ENCODE data around the gene H6PD. TPM values are rescaled to one million over a fixed set of nuclear protein-coding genes. Genes with fewer than 3 reads are reported as not detected.

Gene H6PD
- total RNA-seq, 1 donor from 2014 or later, result 28.9 TPM

DNA sequence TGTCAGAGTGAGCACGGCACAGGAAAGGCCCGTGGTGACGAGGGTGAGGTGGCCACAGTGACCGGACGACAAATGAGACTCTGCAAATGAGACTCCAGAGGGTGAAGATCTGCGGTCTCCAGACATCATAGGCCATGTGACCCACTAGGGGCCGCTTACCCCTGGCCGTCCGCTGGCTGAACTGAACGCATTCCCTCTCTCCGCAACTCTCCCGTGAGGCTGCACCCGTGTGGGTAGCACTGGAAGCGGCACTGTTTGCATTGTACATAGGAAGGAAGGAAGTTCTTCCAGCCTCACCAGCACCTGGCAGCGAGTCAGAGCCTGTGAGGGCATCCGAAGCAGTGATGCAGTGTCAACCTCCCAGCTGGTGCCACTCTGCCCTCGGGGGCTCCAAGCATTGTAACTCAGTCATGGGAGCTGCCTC lies 34.5 kb downstream of the H6PD start:
- intact Hi-C loops (cut with DNase I), result loop anchor here (10.0 kb wide), 1 partner anchor 306 kb away; no protein-coding TSS in a partner anchor
- DNase-seq (ENCODE audit: low spot score), result no peak

DNA sequence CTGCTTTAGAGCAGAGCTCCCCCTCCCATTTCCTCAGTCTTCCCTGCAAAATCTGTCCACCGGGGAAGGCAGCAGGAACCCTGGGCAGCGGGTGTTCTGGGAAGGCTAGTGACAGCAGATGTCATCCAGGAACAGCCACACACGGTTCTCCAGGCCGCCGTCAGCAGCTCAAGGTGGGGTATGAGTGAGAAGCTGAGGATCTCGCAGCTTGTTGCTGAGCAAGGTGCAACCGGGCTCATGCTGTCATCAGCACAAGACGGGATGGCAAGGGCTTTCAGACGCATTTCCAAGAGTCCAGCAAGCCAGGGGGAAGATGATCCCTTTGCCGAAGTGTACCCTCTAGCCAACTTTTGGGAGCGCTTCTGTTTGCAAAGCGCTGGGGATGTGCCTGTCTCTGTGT lies 35.1 kb downstream of the H6PD start:
- DNase-seq (ENCODE audit: low spot score), result no peak
- intact Hi-C loops (cut with DNase I), result loop anchor here (10.0 kb wide), 1 partner anchor 305 kb away; no protein-coding TSS in a partner anchor

DNA sequence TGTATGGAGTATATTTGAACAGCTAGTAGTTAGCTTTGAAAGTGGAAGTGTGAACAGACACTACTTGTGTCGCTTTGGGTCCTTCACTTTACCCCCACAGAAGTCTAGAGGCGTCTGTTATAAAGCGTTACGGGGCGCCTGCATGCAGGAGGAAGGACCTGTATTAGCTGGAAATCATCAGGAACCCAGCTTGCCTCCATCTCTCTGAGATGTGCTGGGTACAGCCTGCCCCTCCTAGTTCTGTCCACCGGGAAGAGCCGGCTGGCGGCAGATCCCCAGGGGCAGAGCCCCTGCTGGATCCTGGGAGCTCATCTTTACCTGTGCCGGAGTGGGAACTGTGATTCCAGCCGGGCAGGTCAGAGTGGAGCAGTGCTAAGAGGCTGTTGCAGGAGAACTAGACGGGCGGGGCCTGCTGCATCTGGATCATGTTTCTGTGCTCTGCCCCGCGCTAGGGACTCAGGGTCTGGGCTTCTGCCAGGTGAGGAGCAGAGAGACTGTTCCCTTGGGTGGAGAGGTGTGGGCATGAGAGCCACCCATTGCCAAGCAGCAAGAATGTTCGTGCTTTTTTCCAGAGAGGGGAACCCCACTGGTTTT lies 35.8 kb downstream of the H6PD start:
- intact Hi-C loops (cut with DNase I), result no loop called here
- no peak for DNase-seq (ENCODE audit: low spot score)

DNA sequence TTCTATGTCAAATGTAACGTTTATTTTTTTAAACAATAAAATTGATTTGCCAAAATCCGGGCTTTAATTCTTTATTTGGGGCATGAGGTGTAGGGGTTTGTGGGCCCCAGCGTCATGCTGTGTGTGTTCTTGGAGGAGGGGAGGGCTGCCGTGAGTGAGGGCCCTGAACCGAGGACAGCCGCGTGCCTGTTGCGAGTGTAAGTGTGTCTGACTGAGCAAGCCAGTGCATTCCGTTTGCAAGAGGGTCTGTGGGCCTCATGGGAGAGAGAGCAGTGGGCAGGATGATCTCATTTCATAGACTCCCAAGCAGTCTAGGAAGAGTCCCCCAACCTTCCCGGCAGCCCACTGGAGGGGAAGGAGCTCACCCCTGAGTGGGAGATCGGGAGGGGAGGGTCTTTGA lies 36.7 kb downstream of the H6PD start:
- no peak for DNase-seq (ENCODE audit: low spot score)
- intact Hi-C loops (cut with DNase I), result no loop called here

DNA sequence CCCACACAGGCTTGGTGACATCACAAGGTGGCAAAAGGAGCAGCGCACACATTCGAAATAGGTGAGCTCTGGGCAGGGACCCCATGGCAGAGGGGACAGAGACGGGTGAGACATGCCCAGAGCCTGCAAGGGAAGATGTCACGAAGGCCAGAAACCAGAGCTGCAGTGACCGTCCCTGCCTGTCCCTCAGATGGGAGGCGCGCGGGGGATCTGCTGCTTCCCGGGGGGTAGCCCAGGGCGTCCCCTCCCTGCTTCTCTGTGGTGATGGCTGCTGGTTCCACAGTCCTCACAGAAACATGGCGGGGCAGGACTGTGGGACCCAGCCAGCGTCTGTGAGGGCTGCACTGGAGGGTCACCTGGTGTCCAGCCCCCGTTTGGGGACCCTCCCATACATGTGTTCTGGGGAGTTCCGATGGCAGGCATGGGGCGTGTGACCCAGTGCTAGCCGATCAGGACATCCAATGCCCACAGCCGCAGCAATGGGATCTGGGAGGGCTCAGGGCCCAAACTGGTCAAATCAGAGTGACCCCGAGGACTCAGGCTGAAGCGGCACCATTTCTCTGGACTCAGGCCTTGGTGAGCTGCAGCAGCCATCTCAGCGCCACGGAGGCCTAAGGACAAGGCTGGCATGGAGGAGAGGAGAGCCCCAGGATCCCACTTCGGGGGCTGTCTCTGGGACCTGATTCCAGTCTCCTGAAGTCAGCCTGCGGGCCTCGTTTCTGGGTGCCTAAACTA lies 37.5 kb downstream of the H6PD start:
- intact Hi-C loops (cut with DNase I), result no loop called here

DNA sequence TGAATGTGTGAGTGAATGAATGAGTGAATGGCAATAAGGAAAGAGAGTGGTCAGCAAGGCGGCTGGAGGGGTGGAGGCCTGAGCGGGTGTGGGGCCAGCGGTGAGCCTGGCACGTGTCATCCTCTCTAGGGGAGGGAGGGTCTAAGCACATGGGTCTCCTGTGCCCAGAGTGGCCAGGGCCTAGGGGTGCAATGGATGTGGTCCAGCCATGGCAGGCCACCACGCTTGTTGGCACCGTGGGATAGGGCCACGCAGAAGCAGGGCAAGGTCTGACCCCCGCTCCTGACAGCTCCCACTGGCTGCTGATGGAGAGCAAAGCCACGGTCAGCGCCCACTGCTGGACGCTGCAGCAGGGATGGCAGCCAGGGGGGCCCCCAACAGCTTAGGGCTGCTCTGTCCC lies 38.6 kb downstream of the H6PD start:
- intact Hi-C loops (cut with DNase I), result no loop called here
- DNase-seq (ENCODE audit: low spot score), result no peak

More for the DNA sequence above, 37.5 kb downstream of the H6PD start:
- DNase-seq (ENCODE audit: low spot score), result no peak

DNA sequence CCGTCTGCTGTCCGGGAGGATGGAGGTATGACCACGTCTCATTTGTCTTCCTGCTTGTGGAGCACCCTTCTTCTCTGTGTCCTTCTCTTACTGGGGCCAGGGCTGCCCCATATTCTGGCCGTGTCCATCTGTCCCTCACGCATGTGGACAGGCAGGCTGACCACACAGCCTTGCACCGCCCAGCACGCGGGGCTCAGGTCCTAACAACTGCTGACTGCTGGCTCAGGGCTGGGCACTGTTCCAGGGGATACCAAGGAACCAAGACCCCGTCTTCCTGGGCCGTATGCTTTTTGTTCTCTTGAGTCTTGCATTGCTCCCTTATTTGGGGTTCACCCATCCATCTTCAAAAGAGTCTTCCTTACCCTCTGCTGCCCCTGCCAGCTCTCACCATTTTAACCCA lies 40.6 kb downstream of the H6PD start:
- intact Hi-C loops (cut with DNase I), result no loop called here

DNA sequence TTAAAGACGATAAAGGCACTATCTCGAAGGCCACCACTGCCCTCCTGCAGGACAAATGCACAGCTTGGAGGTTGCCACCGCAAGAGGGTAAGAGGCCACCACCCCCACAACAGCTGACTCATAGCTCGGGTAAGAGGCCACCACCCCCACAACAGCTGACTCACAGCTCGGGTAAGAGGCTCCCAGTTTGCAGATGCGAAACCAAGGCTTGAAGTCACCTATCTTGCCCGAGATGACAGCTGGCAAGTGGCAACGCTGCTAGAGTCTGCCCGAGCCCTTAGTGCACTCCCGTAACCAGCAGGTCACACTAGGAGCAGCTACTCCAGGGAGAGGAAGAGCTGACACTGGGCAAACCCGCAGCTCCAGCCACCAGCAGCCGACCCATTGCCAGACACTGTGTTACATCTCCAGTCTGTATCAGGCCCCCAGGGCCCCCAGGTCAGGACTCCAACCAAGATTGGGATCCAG lies 41.0 kb downstream of the H6PD start:
- no peak for DNase-seq (ENCODE audit: low spot score)
- intact Hi-C loops (cut with DNase I), result no loop called here

More for the DNA sequence above, 40.6 kb downstream of the H6PD start:
- DNase-seq (ENCODE audit: low spot score), result no peak

DNA sequence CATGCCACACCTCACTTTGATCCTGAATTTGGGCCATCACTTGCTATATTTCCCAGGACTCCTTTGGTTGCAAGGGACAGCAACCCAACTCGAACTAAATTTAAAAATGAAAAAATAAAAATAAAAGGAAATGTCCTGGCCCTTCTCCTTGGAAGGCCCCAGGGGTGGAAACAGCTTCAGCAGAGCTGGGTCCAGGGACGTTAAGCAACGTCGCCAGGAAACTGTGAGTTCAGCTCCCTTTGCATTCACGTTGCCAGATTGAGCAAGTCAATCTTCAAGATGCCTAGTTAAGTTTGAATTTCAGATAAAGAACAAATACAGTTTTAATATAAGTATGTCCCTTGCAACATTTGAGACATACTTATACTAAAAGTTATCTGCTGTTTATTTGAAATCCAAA lies 43.5 kb downstream of the H6PD start:
- intact Hi-C loops (cut with DNase I), result no loop called here
- DNase-seq (ENCODE audit: low spot score), result no peak

DNA sequence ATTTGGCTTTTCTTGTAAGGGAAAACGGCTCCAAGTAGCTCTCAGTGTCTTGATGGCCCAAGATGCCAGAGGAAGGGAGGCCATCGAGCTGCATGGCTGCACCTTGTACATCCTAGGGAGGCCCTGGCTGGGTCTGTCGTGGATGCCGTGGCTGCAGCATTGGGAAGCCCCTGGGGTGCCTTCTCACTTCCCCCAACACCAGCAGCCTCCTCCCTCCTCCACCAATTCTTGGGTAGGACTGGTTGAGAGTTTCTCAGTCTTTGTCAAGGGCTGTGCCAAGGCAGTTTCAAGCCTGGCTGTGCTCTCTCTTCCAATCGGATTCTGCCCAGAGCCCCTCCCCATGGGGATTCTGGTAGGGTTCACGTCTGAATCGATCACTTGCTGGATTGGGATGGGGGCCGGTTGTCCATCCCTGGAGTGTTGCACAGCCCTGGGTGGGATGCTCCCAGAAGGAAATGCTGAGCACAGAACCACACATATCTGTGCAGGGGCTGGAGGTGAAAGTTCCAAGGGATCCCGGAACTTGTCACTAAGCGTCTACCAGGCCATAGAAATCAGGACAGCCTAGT lies 44.1 kb downstream of the H6PD start:
- DNase-seq (ENCODE audit: low spot score), result no peak
- intact Hi-C loops (cut with DNase I), result no loop called here

DNA sequence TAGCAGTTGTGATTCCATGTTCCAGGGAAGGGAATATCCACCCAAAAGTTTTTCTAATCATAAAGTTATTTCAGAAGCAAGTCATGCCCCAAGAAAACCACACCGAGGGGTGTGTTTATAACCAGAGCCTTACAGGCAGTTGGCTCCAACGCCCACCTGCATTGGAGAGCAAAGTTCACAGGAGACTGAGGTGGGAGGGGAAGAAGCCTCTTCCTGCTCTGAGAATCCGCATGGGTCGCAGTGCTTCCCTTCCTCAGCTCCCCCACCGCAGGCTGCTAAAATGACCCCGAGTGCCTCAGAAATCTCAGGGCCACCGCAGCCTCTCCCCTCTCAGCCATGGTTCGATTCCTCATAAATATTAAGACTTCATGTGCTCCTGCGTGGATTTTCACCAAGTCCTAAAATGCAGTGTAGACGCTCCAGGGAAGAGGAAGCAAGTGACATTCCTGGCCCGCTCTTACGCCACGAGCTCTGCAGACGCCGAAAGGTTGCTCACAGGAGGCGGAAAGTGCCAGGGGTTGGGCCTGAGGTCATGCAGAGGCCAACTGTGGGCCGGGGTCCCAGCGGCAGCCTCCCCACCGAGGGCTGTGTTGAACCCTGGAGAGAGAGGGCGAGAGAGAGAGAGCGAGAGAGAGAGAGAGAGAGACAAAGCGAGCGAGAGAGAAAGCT lies 44.7 kb downstream of the H6PD start:
- intact Hi-C loops (cut with DNase I), result no loop called here
- DNase-seq (ENCODE audit: low spot score), result no peak

DNA sequence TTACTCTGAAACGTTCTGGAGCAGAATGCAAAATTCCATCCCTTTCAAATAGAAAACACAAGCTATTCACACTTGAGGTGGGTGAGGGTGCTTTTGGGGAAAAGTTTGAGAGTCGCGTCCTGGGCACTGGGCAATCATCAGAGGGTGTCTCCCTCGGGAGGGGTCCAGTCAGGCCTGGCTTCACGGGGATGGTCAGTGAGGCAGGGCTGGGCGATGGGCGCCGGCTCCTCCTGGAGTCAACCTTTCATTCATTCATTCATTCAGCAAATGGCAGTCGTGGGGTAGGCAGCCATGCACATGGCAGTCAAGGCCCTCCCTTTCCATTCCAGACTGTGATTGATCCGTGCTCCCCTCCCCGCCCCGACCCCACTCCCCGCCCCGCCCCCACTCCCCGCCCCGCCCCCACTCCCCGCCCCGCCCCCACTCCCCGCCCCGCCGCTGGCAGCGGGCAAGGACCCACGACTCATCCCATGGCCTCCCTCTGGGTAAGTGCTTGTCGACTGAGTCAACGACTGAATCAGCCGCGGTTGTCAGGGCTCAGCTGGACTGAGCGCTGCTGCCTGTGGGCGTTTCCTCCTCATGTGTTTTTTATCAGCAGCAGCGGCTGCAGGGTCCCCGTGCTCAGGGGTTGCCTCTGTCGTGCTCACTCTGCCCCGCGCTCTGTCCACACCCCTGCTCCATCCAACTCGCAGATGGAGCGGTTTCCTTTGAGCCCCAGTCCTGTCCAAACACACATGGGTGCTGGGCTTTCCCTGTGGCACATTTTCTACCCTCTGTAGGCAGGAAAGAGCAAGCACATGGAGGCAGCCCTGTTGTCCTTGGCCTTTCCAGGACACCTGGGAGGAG lies 45.7 kb downstream of the H6PD start:
- DNase-seq (ENCODE audit: low spot score), result no peak
- intact Hi-C loops (cut with DNase I), result no loop called here

DNA sequence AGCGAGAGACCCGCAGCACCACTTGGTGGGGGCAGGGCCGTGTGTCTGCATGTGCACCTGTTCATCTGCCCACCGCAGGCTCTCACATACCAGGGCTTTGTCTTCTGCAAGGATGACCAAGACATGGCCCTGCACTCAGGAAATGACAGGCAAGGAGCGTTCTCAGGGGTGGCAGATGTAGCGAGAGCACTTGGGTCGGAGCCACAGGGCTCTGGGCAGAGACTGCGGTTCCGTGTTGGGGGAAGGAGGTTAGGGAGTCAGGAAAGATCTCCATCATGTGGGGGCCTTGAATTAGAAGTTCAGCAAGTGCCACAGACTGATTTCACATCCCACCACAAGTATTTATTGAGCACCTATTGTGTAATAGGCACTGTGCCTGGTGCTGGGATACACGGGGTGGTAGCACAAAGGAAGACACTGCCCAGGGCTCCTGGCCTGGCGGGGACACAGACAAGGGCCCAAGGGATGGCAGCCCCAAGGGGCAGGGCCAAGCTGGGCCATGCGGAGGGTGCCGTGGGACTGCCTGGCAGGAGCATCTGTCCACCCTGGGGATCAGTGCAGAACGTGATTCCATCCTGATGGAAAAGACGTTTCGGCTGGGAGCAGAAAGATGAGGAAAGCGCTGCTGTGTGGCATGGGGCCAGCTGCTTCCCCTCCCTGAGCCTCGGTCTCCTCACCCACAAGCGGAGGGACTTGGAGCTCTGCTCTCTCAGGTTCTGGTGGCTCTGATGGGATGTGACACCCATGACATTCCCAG lies 46.7 kb downstream of the H6PD start:
- intact Hi-C loops (cut with DNase I), result no loop called here

DNA sequence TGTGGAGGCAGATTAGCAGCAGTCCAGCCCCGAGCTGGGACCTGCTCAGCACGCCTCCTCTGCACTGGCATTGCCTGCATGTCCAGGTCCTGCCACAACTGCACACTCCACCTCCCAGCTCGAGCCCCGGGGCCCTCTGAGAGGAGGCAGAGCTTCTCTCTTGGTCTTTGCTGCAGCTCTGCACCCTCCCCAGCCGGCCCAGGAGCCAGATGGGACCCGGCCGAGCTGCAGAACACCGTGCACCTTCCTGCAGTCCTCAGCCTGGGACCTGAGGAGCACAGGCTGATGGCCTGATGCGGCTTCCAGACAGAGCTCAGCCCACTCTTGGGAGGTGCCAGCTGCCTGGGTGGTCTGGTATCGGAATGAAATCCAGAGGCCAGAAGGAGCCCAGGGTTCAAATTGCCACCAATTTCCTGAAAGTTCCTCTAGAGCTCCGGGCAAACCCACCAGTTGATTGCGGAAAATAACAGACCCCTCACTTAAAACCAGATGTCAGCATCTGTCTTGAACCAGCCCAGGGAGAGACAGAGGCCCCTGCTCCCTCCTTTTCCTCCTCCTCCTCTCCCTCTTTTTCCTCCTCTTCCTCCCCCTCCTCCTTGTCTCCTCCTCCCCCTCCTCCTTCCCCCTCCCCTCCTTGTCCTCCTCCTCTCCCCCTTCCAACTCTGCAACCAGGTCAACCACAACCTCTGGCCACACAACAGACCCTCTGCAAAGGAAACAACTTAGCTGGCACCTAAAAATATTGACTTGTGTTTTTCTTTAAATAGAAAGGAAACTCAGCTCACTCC lies 47.5 kb downstream of the H6PD start:
- DNase-seq (ENCODE audit: low spot score), result no peak
- intact Hi-C loops (cut with DNase I), result no loop called here

More for the DNA sequence above, 46.7 kb downstream of the H6PD start:
- DNase-seq (ENCODE audit: low spot score), result no peak

DNA sequence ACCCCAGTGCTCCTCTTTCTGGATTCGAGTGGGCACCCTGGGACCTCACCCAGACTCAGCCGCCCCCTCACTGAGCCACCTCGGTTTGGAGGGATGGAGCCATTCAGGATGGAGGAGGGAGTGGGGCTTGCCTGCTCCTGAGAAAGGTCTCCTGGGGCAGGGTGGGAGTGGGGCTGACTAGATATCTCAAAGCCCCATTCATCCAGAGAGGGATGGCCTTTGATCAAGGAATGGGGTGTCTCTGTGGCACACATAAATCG lies 48.1 kb downstream of the H6PD start:
- intact Hi-C loops (cut with DNase I), result no loop called here
- no peak for DNase-seq (ENCODE audit: low spot score)

DNA sequence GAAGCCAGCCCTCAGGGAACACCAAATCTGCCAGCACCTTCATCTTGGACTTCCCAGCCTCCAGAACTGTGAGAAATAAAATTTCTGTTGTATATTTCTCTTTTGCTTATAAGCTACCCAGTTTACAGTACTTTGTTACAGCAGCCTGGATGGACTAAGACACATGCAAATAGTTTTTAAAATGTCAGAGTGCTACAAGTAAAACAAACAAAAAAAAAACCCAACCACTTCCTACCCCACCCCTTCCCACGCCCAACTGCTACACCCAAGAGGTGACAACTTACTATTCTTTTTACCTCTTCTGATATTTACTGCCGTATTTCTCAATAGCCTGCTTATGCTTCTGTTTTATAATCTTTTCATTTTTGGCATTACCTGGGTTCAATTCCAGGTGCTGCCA lies 49.5 kb downstream of the H6PD start:
- intact Hi-C loops (cut with DNase I), result no loop called here
- no peak for DNase-seq (ENCODE audit: low spot score)

DNA sequence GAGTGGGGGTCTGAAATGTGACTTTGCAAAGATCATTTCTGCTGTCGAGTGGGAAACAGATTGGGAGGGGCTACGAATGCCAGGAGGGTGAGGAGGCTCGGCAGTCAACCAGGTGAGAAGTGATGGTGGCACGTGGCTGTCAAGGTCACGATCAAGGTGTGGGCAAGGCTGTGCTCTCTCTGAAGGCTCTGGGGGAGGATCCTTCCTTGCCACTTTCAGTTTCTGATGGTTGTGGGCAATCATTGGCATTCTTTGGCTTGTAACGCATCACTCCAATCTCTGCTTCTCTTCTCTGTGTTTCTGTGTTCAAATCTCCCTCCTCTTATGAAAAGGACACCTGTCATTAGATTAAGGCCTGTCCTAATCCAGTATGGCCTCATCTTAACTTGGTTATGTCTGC lies 52.0 kb downstream of the H6PD start:
- intact Hi-C loops (cut with DNase I), result no loop called here
- no peak for DNase-seq (ENCODE audit: low spot score)

DNA sequence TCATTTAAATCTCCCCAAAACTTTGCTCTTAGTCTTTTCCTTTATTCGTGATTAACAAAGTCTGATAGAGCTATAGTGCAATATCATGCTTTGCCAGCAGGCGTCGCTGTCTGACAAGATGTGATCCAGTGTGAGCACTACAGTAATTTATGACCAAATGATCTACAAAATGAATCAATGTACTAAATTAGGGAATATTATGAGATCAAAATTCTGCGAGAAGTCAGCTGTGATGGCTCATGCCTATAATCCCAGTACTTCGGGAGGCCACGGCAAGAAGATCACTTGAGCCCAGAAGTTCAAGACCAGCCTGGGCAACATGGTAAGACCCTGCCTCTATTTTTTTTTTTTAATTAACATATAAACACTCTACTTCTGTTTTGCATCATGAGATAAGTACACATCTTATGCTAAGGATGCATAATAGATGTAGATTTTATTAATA lies 54.5 kb downstream of the H6PD start:
- DNase-seq (ENCODE audit: low spot score), result no peak
- intact Hi-C loops (cut with DNase I), result loop anchor here (1.0 to 2.0 kb wide), 2 partner anchors 166 to 202 kb away; no protein-coding TSS in a partner anchor

Measured in cardiac septum (tissue), 1 donor.